HUES6 (cell line): ENCODE results near the gene IGF1R.

Source experiments
- H3K27ac ChIP-seq: 2 replicates; pipeline ENCODE4 v1.7.0; 2013; ENCODE audit warnings: low read depth, mild to moderate bottlenecking, low read length, inconsistent platforms
- H3K27me3 ChIP-seq: 2 replicates; pipeline ENCODE4 v1.6.1; 2013; ENCODE audit warnings: low read length; ENCODE audit not compliant: control insufficient read depth, insufficient read depth
- H3K36me3 ChIP-seq: 2 replicates; pipeline ENCODE4 v1.6.1; 2013; ENCODE audit warnings: low read length; ENCODE audit not compliant: control insufficient read depth, insufficient read depth
- H3K4me1 ChIP-seq: 2 replicates; pipeline ENCODE4 v1.6.1; 2013; ENCODE audit warnings: low read length; ENCODE audit not compliant: control insufficient read depth, insufficient read depth
- H3K4me3 ChIP-seq: 2 replicates; pipeline ENCODE4 v1.5.1; 2013; ENCODE audit warnings: low read depth, low read length
- H3K9ac ChIP-seq: one replicate; pipeline ENCODE4 v1.6.1; 2013; ENCODE audit warnings: mild to moderate bottlenecking, low read length
- H3K9me3 ChIP-seq: 2 replicates; pipeline ENCODE4 v1.6.1; 2013; ENCODE audit warnings: low read depth, low read length; ENCODE audit not compliant: control insufficient read depth, insufficient read depth

The IGF1R gene

GRCh38 chr15:98690272-98690950 is 42.1 kb downstream of the IGF1R start:
- H3K27ac ChIP-seq, result no peak overlapping the region
- no peaks in the 10 kb centered on the region for H3K27me3 ChIP-seq
- H3K36me3 ChIP-seq, result no peaks in the 10 kb centered on the region
- no peak overlapping the region for H3K9ac ChIP-seq
- H3K4me3 ChIP-seq, result no peak overlapping the region
- H3K4me1 ChIP-seq, result peaks cover 67% of the 10 kb centered on the region
- no peaks in the 10 kb centered on the region for H3K9me3 ChIP-seq

- no peak overlapping the region for H3K9ac ChIP-seq
- peaks cover 64% of the 10 kb centered on the region for H3K4me1 ChIP-seq
- no peaks in the 10 kb centered on the region for H3K9me3 ChIP-seq
- H3K4me3 ChIP-seq, result no peak overlapping the region
- H3K36me3 ChIP-seq, result no peaks in the 10 kb centered on the region
- H3K27me3 ChIP-seq, result no peaks in the 10 kb centered on the region
- no peak overlapping the region for H3K27ac ChIP-seq
Measured at GRCh38 chr15:98692213-98692612, 43.9 kb downstream of the IGF1R start.

GRCh38 chr15:98694161-98694560 is 45.8 kb downstream of the IGF1R start:
- Histone ChIP-seq H3K9ac (no peak overlapping the region), H3K9me3 (no peaks in the 10 kb centered on the region), H3K27ac (no peak overlapping the region), H3K4me1 (peaks cover 61% of the 10 kb centered on the region), H3K4me3 (no peak overlapping the region), H3K27me3 (no peaks in the 10 kb centered on the region), H3K36me3 (no peaks in the 10 kb centered on the region)

GRCh38 chr15:98698792-98699191 is 50.5 kb downstream of the IGF1R start:
- H3K4me3 ChIP-seq, result no peak overlapping the region
- peaks cover 59% of the 10 kb centered on the region for H3K4me1 ChIP-seq
- H3K9ac ChIP-seq, result no peak overlapping the region
- H3K27me3 ChIP-seq, result no peaks in the 10 kb centered on the region
- no peaks in the 10 kb centered on the region for H3K9me3 ChIP-seq
- H3K36me3 ChIP-seq, result no peaks in the 10 kb centered on the region
- no peak overlapping the region for H3K27ac ChIP-seq

- no peaks in the 10 kb centered on the region for H3K9me3 ChIP-seq
- no peaks in the 10 kb centered on the region for H3K36me3 ChIP-seq
- H3K27me3 ChIP-seq, result no peaks in the 10 kb centered on the region
- peaks cover 59% of the 10 kb centered on the region for H3K4me1 ChIP-seq
- no peak overlapping the region for H3K27ac ChIP-seq
- H3K9ac ChIP-seq, result no peak overlapping the region
- no peak overlapping the region for H3K4me3 ChIP-seq
Measured at GRCh38 chr15:98699591-98700424, 51.5 kb downstream of the IGF1R start.

GRCh38 chr15:98700519-98700918 is 52.2 kb downstream of the IGF1R start:
- Histone ChIP-seq H3K27me3 (no peaks in the 10 kb centered on the region), H3K9me3 (no peaks in the 10 kb centered on the region), H3K4me3 (no peak overlapping the region), H3K4me1 (peaks cover 57% of the 10 kb centered on the region), H3K9ac (no peak overlapping the region), H3K36me3 (no peaks in the 10 kb centered on the region), H3K27ac (no peak overlapping the region)

GRCh38 chr15:98703126-98703685 is 54.9 kb downstream of the IGF1R start:
- Histone ChIP-seq H3K4me3 (no peak overlapping the region), H3K27ac (no peak overlapping the region), H3K4me1 (peaks cover 58% of the 10 kb centered on the region), H3K9ac (no peak overlapping the region), H3K9me3 (no peaks in the 10 kb centered on the region), H3K27me3 (no peaks in the 10 kb centered on the region), H3K36me3 (peaks cover 12% of the 10 kb centered on the region)

GRCh38 chr15:98705070-98705469 is 56.7 kb downstream of the IGF1R start:
- H3K4me1 ChIP-seq, result peaks cover 50% of the 10 kb centered on the region
- no peak overlapping the region for H3K27ac ChIP-seq
- no peaks in the 10 kb centered on the region for H3K27me3 ChIP-seq
- no peaks in the 10 kb centered on the region for H3K9me3 ChIP-seq
- no peak overlapping the region for H3K9ac ChIP-seq
- no peak overlapping the region for H3K4me3 ChIP-seq
- H3K36me3 ChIP-seq, result peaks cover 16% of the 10 kb centered on the region

GRCh38 chr15:98706387-98706786 is 58.0 kb downstream of the IGF1R start:
- no peak overlapping the region for H3K9ac ChIP-seq
- H3K4me1 ChIP-seq, result peaks cover 43% of the 10 kb centered on the region
- no peaks in the 10 kb centered on the region for H3K27me3 ChIP-seq
- peaks cover 23% of the 10 kb centered on the region for H3K36me3 ChIP-seq
- H3K9me3 ChIP-seq, result 0 out of 2 replicates have a peak, but pooled peaks cover 2% of the 10 kb centered on the region
- no peak overlapping the region for H3K27ac ChIP-seq
- no peak overlapping the region for H3K4me3 ChIP-seq

GRCh38 chr15:98706986-98707385 is 58.6 kb downstream of the IGF1R start:
- Histone ChIP-seq H3K9me3 (peaks cover 5% of the 10 kb centered on the region; the same call in 1 of the 2 replicates), H3K27ac (no peak overlapping the region), H3K27me3 (no peaks in the 10 kb centered on the region), H3K9ac (no peak overlapping the region), H3K4me3 (no peak overlapping the region), H3K36me3 (peaks cover 26% of the 10 kb centered on the region), H3K4me1 (peaks cover 44% of the 10 kb centered on the region)

GRCh38 chr15:98708037-98708590 is 59.8 kb downstream of the IGF1R start:
- Histone ChIP-seq H3K9ac (no peak overlapping the region), H3K36me3 (peaks cover 26% of the 10 kb centered on the region), H3K9me3 (peaks cover 5% of the 10 kb centered on the region; the same call in 1 of the 2 replicates), H3K4me1 (peaks cover 45% of the 10 kb centered on the region), H3K4me3 (no peak overlapping the region), H3K27ac (no peak overlapping the region), H3K27me3 (no peaks in the 10 kb centered on the region)
